Activated CD4-positive, alpha-beta T cell treated with anti-CD3 and anti-CD28 coated beads for 24 hours (primary cell): Measurements from ENCODE around the gene EGLN3.

Experiments
- DNase-seq, 2 donors: peaks; one replicate each; pipeline ENCODE4 v3.0.0-alpha.2; 2020; ENCODE audit warnings: low read depth in 2 of 2

EGLN3 gene

GRCh38 chr14:33962016-33962415, 11.1 kb upstream of the EGLN3 start:
- DNase-seq: no peak

- no peak for DNase-seq
Observed at GRCh38 chr14:33959692-33960151, 8.8 kb upstream of the EGLN3 start.

GRCh38 chr14:33958605-33959226, 7.8 kb upstream of the EGLN3 start:
- DNase-seq: no peak

GRCh38 chr14:33957993-33958392, 7.1 kb upstream of the EGLN3 start:
- no peak for DNase-seq

- DNase-seq: no peak
Observed at GRCh38 chr14:33957299-33957698, 6.4 kb upstream of the EGLN3 start.

- no peak for DNase-seq
Observed at GRCh38 chr14:33956640-33957039, 5.8 kb upstream of the EGLN3 start.

GRCh38 chr14:33954016-33954598, 3.2 kb upstream of the EGLN3 start:
- DNase-seq: no peak

GRCh38 chr14:33952541-33952940, 1.7 kb upstream of the EGLN3 start:
- no peak for DNase-seq

- no peak for DNase-seq
Observed at GRCh38 chr14:33951183-33951840, 438 bp upstream of the EGLN3 start.

- DNase-seq: no peak
Observed at GRCh38 chr14:33949411-33949893, 1.4 kb downstream of the EGLN3 start.

- no peak for DNase-seq
Observed at GRCh38 chr14:33948869-33949408, 1.9 kb downstream of the EGLN3 start.

- no peak for DNase-seq
Observed at GRCh38 chr14:33948145-33948868, 2.6 kb downstream of the EGLN3 start.

GRCh38 chr14:33946679-33947476, 4.0 kb downstream of the EGLN3 start:
- no peak for DNase-seq

GRCh38 chr14:33945210-33946088, 5.4 kb downstream of the EGLN3 start:
- no peak for DNase-seq

- no peak for DNase-seq
Observed at GRCh38 chr14:33943096-33943883, 7.6 kb downstream of the EGLN3 start.

GRCh38 chr14:33941718-33942117, 9.2 kb downstream of the EGLN3 start:
- DNase-seq: no peak

GRCh38 chr14:33940561-33941011, 10.3 kb downstream of the EGLN3 start:
- no peak for DNase-seq

- DNase-seq: no peak
Observed at GRCh38 chr14:33938131-33938949, 12.5 kb downstream of the EGLN3 start.
